ENCODE data around the gene DNAJC5. TPM values are rescaled to one million over a fixed set of nuclear protein-coding genes. Genes with fewer than 3 reads are reported as not detected.
"Not testable (repeated sequence)": the region's sequence is repeated elsewhere in the genome, so short reads cannot be mapped to it uniquely, and the experiment has no call there.

DNAJC5 gene
- total RNA-seq, 2 experiments from 2014 or later = 58.6 to 59.7 TPM

DNA sequence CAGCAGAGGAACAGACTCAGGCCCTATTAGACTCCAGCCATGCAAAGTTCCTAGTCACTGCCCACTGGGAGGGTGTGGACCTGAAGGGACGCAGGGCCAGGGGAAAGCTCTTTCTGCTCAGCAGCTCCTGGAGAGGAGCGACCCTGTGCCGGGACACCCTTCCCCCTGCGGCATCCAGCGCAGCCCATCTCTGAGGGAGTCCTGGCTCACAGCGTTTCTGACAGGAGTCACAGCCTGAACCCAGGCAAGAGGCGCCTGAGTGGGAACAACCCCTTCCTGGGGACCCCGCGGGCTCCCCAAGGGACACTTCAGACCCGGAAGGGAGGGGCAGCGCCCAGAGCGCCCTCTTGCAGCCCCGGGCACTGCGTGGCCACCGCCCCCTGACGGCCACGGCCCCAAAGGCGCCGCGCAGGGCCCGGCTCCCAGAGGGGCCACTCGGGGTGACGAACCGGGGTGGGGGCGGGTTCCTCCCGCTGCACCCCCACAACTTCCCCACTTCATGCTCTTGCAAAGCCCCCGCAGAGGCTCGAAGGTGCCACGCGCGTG, 60.4 kb downstream of the DNAJC5 start:
- Mint-ChIP-seq H3K27ac (peak overlapping the region; percentile 49), H3K4me3 (peak overlapping the region; percentile 79)
- POLR2A ChIA-PET = interaction anchor here (0.6 to 1.3 kb wide), 2 partner anchors 84 to 415 kb away, joined by 3 to 4 read pairs; no protein-coding TSS in a partner anchor

DNA sequence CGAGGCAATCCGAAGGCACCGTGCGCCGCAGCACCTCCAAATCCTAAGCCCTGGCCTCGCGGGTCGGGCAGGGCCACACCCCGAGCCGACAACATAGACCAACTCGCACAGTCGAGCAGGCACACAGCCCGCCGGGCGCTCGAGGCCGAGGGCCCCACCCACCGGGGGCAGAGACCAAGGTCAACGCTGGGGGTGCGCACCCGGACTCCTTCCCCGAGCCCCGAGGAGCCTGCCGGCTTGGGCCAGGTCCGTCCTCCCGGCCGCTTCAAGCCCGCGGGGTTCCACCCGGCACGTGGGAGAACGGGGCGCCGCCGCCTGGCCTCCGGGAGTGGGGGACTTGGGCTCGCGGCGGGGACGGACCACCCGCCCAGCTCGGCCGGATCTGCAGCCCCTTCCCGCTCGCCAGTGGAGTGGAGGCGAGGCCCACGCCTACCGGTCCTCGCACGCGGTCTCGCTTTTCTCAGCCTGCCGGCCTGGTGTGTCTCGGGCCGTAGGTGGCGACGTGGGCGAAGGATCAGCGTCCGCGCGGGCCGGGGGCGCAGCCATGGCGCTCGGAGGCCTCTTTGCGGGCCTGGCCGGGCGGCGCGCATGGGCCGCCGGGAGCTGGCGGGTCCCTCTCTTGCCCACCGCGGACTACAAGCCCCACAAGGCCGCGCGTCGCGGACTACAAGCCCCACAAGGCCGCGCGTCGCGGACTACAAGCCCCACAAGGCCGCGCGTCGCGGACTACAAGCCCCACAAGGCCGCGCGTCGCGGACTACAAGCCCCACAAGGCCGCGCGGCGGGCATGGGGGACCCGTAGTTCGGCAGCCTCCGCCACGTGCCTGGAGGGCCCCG, 61.1 kb downstream of the DNAJC5 start, which contains the start of gene UCKL1:
UCKL1 (minus strand) TSS at position 590 of the 837 bp plus-strand sequence; CDS start at position 546, 44 bp downstream.
- Mint-ChIP-seq H3K27ac (peak within 1 kb of the TSS; percentile 88), H3K27me3 (no peaks in the 10 kb centered on the region), H3K4me1 (peaks cover 44% of the 10 kb centered on the region), H3K9me3 (no peaks in the 10 kb centered on the region), H3K36me3 (ENCODE audit: low read depth) (no peaks in the 10 kb centered on the region), H3K4me3 (peak within 1 kb of the TSS; percentile 79)
- DNase-seq = peak; percentile 90
- CTCF ChIA-PET = interaction anchor here (1.0 to 2.4 kb wide), 5 partner anchors 18 to 419 kb away, joined by 5 to 8 read pairs (median 6); partner anchors contain the start of genes PTK6 and TPD52L2
- POLR2A ChIA-PET = interaction anchor here (0.7 to 1.8 kb wide), 10 partner anchors 22 to 314 kb away, joined by 3 to 14 read pairs (median 4); partner anchors contain the start of genes DNAJC5, PRPF6, SAMD10 and TCEA2

More for the DNA sequence above, 60.4 kb downstream of the DNAJC5 start:
- Mint-ChIP-seq H3K36me3 (ENCODE audit: low read depth) (no peaks in the 10 kb centered on the region), H3K9me3 (no peaks in the 10 kb centered on the region), H3K4me1 (peaks cover 45% of the 10 kb centered on the region), H3K27me3 (no peaks in the 10 kb centered on the region)
- CTCF ChIA-PET = interaction anchor here (1.6 to 2.4 kb wide), 2 partner anchors 19 to 418 kb away, joined by 3 to 8 read pairs; partner anchors contain the start of gene PTK6
- no peak for DNase-seq

DNA sequence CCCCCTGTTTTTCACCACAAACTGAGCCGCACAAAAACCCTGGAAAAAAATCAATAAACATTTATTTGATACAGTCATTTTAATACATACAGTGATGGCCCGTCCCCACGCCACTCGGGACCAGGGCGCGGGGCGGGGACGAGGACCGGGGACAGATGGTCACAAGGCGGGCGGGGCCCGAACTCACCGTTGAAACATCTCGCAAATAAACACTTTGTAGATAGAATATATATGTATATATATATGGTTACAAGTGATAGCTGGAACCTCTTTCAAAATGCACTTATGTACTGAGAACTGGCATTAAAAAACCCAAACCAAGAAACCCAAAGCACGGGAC, 61.7 kb downstream of the DNAJC5 start:
- POLR2A ChIA-PET = interaction anchor here (0.8 to 1.8 kb wide), 10 partner anchors 12 to 315 kb away, joined by 3 to 14 read pairs (median 5); partner anchors contain the start of genes DNAJC5, PRPF6, SAMD10 and TPD52L2
- Mint-ChIP-seq H3K36me3 (ENCODE audit: low read depth) (no peaks in the 10 kb centered on the region), H3K9me3 (no peaks in the 10 kb centered on the region), H3K27ac (peak overlapping the region; percentile 81), H3K4me3 (peak overlapping the region; percentile 75), H3K27me3 (no peaks in the 10 kb centered on the region), H3K4me1 (peaks cover 44% of the 10 kb centered on the region)
- CTCF ChIA-PET = interaction anchor here (1.0 to 2.4 kb wide), 5 partner anchors 17 to 419 kb away, joined by 5 to 8 read pairs (median 6); partner anchors contain the start of genes PTK6 and TPD52L2
- no peak for DNase-seq

DNA sequence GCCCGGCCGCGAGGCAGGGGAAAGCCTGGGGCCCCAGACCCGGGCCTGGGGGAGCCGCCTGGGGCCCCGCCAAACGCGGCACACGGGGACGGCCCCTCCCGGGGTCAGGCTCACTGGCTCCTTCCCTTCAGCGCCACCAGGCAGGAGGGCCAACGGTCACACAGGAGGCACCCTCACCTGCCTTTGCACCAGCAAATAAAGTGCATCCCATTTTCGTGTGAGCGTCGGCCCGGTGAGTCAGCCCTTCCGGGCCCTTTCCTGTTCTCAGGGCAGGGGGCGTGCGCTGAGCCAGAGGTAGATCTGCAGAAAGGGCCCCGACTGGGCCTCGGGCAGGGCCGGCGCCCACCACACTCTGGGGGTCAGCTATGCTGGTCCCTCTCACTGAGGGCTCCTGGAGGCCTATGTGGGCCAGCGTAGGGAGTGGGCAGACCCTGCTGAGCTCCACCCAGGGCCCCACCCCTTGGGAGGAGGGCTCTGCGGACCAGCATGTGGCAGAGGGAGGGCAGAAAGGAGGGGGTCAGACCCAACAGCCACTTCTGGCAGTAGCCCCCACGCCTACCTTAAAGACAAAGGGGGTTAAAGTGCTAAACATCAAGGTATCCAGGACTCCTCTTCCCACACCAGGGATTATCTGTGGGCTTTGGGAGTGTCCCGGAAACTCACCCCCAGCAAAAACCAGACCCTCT, 62.2 kb downstream of the DNAJC5 start:
- CTCF ChIA-PET = interaction anchor here (1.0 to 2.4 kb wide), 3 partner anchors 17 to 420 kb away, joined by 6 to 8 read pairs (median 7); partner anchors contain the start of gene PTK6
- POLR2A ChIA-PET = interaction anchor here (1.0 to 1.8 kb wide), 8 partner anchors 11 to 315 kb away, joined by 3 to 14 read pairs (median 6); partner anchors contain the start of genes DNAJC5, PRPF6, SAMD10 and TPD52L2
- peak; percentile 79 for DNase-seq
- Mint-ChIP-seq H3K27ac (peak overlapping the region; percentile 88), H3K27me3 (no peaks in the 10 kb centered on the region), H3K9me3 (no peaks in the 10 kb centered on the region), H3K4me3 (peak overlapping the region; percentile 75), H3K36me3 (ENCODE audit: low read depth) (no peaks in the 10 kb centered on the region), H3K4me1 (peaks cover 41% of the 10 kb centered on the region)

DNA sequence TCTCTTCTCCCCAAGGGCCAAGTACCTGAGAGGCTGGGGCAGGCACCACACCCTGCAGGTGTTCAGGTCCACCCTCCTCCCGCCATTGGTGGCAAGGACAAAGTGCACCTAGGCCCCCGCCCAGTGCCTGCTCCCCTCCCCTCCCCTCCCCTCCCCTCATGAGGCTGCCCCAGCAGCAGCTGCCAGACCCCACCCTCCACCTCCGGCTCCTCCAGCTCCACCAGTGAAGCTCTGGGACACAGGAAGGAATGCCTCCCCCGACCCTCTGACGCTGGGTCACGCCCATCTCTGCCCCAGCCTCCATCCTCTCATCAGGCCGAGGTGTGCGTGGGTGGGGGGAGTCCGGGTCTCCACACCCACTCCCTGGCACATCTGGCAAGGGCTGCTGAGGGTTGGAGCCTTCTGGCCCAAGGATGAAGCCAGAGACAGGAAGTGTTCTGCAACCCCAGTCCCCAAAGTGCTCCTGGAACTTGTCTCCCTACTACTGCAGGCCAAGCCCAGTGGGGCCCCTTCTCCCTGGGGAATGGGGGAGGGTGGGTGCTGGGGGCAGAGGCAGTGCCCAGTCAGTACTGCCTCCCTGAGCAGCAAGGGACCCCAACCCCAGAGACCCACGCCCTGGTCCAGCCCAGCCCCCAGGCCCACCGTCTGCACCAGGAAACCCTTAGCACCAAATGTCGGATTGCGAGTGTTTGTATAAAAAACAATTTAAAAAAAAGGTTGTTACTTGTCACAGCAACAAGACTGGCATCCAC, 62.9 kb downstream of the DNAJC5 start:
- POLR2A ChIA-PET = interaction anchor here (1.1 to 1.8 kb wide), 3 partner anchors 10 to 93 kb away, joined by 5 to 9 read pairs (median 6); partner anchors contain the start of gene TPD52L2
- no peak overlapping the region for H3K4me3 Mint-ChIP-seq

DNA sequence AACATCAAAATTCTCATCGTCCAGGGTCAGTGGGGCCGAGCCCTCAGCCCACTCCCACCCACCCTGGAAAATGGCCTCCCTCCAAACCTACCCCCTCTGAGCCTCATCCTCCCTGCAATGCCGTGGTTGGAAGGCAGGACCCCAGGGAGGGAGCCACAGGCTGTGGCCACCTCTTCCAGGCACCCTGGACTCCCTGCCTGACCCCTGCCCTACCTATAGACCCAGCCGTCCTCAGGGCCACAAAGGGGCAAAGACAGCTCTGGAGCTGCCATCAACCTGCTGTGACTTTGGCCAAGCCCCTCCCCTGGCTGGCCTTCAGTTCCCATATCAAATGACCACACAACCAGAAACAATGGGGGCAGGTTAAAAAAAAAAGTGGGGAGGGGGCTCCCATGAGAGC, 63.5 kb downstream of the DNAJC5 start:
- H3K9me3 Mint-ChIP-seq = no peaks in the 10 kb centered on the region
- peaks cover 36% of the 10 kb centered on the region for H3K4me1 Mint-ChIP-seq
- H3K36me3 Mint-ChIP-seq (ENCODE audit: low read depth) = no peaks in the 10 kb centered on the region
- H3K27me3 Mint-ChIP-seq = no peaks in the 10 kb centered on the region
- POLR2A ChIA-PET = interaction anchor here (0.8 to 1.2 kb wide), 2 partner anchors 10 to 16 kb away, joined by 3 to 5 read pairs; no protein-coding TSS in a partner anchor
- CTCF ChIA-PET = interaction anchor here (0.6 kb wide), 1 partner anchor 101 kb away, joined by 6 read pairs; no protein-coding TSS in a partner anchor
- peak overlapping the region; percentile 88 for H3K27ac Mint-ChIP-seq
- H3K4me3 Mint-ChIP-seq = no peak overlapping the region
- no peak for DNase-seq

More for the DNA sequence above, 62.9 kb downstream of the DNAJC5 start:
- no peaks in the 10 kb centered on the region for H3K27me3 Mint-ChIP-seq
- no peak for DNase-seq
- peaks cover 38% of the 10 kb centered on the region for H3K4me1 Mint-ChIP-seq
- H3K9me3 Mint-ChIP-seq = no peaks in the 10 kb centered on the region
- peak overlapping the region; percentile 88 for H3K27ac Mint-ChIP-seq
- CTCF ChIA-PET = interaction anchor here (2.4 kb wide), 1 partner anchor 16 kb away, joined by 8 read pairs; no protein-coding TSS in a partner anchor
- H3K36me3 Mint-ChIP-seq (ENCODE audit: low read depth) = no peaks in the 10 kb centered on the region

DNA sequence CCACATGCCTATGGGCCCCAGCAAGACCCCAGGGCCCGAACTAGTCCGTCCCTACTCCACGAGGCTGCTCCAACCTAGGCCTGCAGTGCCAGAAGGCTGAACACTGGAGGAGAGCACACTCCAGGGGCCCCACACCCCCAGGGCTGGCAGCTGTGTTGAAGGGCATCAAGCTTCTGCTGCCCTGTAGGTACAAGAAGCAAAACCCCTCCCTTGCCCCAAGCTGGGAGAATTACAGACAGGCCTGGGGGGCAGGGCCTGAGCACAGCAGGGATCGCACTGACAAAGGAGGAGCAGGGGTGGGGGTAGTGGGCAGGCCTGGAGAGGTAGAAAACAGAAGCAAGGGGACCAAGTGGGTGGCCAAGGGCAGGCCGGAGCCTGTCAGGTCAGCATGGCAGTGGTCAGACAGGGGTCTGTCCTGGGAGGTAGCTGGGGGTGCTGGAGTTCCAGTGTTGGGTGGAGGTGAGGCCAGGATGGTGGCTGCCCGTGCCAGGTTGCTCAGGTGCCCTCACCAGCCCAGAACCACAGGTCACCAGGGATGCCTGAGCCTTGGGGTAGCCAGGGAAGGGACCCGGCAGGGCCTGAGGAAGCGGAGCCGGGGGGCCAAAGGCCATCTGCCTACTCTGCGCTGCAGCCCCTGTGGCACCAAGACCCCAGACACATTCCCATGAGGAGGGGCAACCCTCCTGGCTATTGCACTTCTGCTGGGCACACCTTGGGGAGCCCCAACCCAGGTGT, 64.2 kb downstream of the DNAJC5 start:
- ChIA-PET CTCF (interaction anchor here (0.6 kb wide), 1 partner anchor 100 kb away, joined by 6 read pairs; no protein-coding TSS in a partner anchor), POLR2A (interaction anchor here (0.8 to 1.2 kb wide), 2 partner anchors 9 to 17 kb away, joined by 3 to 5 read pairs; no protein-coding TSS in a partner anchor)
- no peaks in the 10 kb centered on the region for H3K9me3 Mint-ChIP-seq
- no peak overlapping the region for H3K27ac Mint-ChIP-seq
- DNase-seq = no peak
- H3K36me3 Mint-ChIP-seq (ENCODE audit: low read depth) = no peaks in the 10 kb centered on the region
- H3K4me1 Mint-ChIP-seq = peaks cover 29% of the 10 kb centered on the region
- no peak overlapping the region for H3K4me3 Mint-ChIP-seq
- H3K27me3 Mint-ChIP-seq = no peaks in the 10 kb centered on the region

DNA sequence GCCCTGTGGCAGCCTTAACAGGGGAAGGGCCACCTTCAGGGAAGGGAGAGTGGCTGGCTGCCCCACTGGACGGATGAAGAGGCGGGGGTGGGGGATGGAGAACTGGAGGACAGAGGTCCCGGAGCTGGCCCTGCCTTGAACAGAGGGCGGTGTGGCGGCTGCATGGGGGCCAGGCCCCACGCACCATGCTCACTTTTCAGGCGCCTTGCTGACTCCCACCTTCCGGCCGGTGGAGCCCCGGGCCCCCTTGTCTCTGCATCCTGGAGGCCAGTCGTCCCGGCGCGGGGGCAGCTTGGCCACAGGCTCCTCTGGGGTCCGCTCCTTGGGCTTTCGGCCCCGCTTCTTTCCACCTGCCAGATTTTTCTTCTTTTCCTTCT, 64.8 kb downstream of the DNAJC5 start:
- Mint-ChIP-seq H3K9me3 (no peaks in the 10 kb centered on the region), H3K4me3 (no peak overlapping the region), H3K27me3 (no peaks in the 10 kb centered on the region), H3K4me1 (peaks cover 24% of the 10 kb centered on the region), H3K36me3 (ENCODE audit: low read depth) (no peaks in the 10 kb centered on the region), H3K27ac (no peak overlapping the region)
- no peak for DNase-seq
- ChIA-PET POLR2A (no interaction called here), CTCF (no interaction called here)

DNA sequence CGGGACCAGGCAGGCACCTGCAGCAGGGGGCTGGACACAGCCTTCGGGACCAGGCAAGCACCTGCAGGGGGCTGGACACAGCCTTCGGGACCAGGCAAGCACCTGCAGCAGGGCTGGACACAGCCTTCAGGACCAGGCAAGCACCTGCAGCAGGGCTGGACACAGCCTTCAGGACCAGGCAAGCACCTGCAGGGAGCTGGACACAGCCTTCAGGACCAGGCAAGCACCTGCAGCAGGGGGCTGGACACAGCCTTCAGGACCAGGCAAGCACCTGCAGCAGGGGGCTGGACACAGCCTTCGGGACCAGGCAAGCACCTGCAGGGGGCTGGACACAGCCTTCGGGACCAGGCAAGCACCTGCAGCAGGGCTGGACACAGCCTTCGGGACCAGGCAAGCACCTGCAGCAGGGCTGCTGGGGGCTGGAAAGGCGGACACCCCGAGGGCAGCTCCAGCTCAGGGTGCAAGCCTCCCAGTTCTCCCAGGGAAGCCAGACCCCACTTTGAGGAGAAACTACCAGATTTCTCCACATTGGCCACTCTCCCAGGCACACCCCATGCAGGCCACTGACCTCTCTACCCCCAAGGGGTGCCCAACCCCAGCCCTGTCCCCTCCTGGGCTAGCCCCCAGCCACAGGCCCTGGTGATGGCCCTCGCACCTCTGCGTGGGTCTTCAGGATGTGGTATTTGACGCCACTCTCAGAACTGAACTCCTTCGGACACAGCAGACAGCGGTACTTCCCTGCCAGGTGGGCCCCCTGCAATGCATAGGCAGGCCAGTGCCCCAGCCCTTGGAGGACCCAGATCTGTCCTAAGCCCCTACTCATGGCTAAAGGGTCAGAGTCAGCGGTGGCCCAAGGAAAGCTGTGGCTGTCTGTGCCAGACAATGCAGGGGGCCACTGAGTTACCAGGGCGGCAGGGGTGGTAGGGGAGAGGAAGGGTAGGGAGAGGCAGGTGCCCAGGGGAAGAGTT, 66.0 kb downstream of the DNAJC5 start:
- not testable (repeated sequence) for H3K4me3 Mint-ChIP-seq

DNA sequence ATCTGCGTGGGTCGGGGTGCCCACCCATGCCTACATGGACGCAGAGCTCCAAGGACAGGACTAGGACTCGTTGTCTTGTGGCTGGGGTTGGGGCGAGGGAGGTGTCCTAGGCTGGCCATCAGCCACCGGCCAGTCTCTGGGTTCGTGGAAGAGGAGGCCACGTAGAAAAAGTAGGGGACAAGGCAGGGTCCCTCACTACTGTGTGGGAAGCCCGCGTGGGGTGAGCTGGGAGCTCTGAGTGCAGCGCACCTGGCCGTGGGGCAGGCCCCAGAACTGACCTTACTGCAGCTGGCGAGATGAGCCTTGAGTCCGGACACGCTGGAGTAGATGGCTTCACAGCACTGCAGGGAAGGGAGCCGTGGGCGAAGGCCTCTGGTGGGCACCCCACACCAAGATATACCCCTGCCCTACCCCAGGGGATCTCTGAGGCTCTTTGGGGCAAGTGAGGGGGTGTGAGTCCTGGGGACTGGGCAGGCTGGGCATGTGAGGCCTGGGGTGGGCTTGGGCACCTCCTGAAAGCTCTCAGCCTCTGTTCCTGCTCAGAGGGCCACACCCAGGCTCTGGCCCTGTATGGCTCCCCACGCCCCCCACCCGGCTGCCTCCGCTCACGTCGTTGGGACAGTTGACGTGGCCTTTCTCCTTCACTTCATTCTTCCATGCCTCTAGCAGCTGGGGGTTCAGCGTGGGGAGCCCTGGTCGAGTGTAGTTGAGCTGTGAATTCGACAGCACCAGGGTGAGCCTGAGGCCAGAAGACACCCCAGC, 66.9 kb downstream of the DNAJC5 start:
- Mint-ChIP-seq H3K27me3 (no peaks in the 10 kb centered on the region), H3K27ac (no peak overlapping the region), H3K4me1 (peaks cover 16% of the 10 kb centered on the region), H3K4me3 (no peak overlapping the region), H3K9me3 (no peaks in the 10 kb centered on the region), H3K36me3 (ENCODE audit: low read depth) (no peaks in the 10 kb centered on the region)
- ChIA-PET POLR2A (interaction anchor here (0.9 to 1.1 kb wide), 2 partner anchors 9 to 183 kb away, joined by 3 read pairs; no protein-coding TSS in a partner anchor), CTCF (interaction anchor here (1.0 to 1.5 kb wide), 2 partner anchors 12 to 18 kb away, joined by 4 to 5 read pairs; partner anchors contain the start of genes PRPF6 and SAMD10)
- no peak for DNase-seq

More for the DNA sequence above, 66.0 kb downstream of the DNAJC5 start:
- not testable (repeated sequence) for DNase-seq; H3K27ac Mint-ChIP-seq; H3K27me3 Mint-ChIP-seq; H3K36me3 Mint-ChIP-seq (ENCODE audit: low read depth); H3K9me3 Mint-ChIP-seq
- POLR2A ChIA-PET = interaction anchor here (0.9 to 1.1 kb wide), 2 partner anchors 10 to 182 kb away, joined by 3 read pairs; no protein-coding TSS in a partner anchor
- CTCF ChIA-PET = interaction anchor here (1.0 to 1.5 kb wide), 2 partner anchors 13 to 19 kb away, joined by 4 to 5 read pairs; partner anchors contain the start of genes PRPF6 and SAMD10
- H3K4me1 Mint-ChIP-seq = peaks cover 18% of the 10 kb centered on the region

Measured in activated CD4-positive, alpha-beta memory T cell treated with anti-CD3 and anti-CD28 coated beads, Interleukin-2, amount 10 ng/mL, durations not matched to agents 7 days and 5 days (primary cell).